Nephron (organoid): Measurements from ENCODE around the gene MAML2.

ENCODE experiments used
- H3K27ac Mint-ChIP-seq, 3 experiments: 2 replicates each; pipeline ENCODE4 v1.8.0; 2020; ENCODE audit warnings: mixed read lengths in 3 of 3, mild to moderate bottlenecking in 2 of 3, moderate library complexity in 1 of 3
- H3K27me3 Mint-ChIP-seq: 2 replicates; pipeline ENCODE4 v1.8.0; 2021; ENCODE audit warnings: low read depth, mild to moderate bottlenecking, moderate library complexity, mixed read lengths
- H3K36me3 Mint-ChIP-seq: 2 replicates; pipeline ENCODE4 v1.8.0; 2020; ENCODE audit warnings: low read depth, mixed read lengths
- H3K4me1 Mint-ChIP-seq: 2 replicates; pipeline ENCODE4 v1.8.0; 2020; ENCODE audit warnings: mixed read lengths
- H3K4me3 Mint-ChIP-seq, 3 experiments: 2 replicates each; pipeline ENCODE4 v1.8.0; 2020; ENCODE audit warnings: mild to moderate bottlenecking in 3 of 3, mixed read lengths in 3 of 3, moderate library complexity in 2 of 3
- H3K9me3 Mint-ChIP-seq: 2 replicates; pipeline ENCODE4 v1.8.0; 2020; ENCODE audit warnings: mixed read lengths
- TF ChIP-seq, protein P1 (sequence below), 3 experiments: fragments of 200-600 bp; sonication (generic); IDR thresholded peaks; one replicate each; pipeline ENCODE4 v1.5.0; 2021; ENCODE audit warnings: antibody characterized with exemption in 3 of 3; ENCODE audit not compliant: unreplicated experiment in 3 of 3

MAML2 gene

DNA sequence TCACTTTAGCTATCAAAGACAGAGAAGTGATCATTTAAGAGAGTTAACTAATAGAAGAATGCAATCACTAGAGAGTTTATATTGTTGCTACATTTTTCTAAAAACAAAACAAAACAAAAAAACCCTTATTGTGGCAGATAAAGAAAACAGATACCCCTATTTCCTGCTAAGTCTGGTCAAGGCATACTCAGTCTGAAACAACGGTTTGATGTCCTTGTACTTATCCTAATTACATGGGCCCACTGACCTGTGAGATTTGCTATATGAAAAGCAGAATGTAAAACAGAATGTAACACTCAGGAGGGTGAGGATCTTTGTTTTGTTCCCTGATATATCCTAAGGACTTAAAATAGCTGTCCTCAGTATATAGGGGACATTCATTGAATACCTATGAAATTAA lies 24.6 kb downstream of the MAML2 start:
- H3K27me3 Mint-ChIP-seq, result no peaks in the 10 kb centered on the region
- TF ChIP-seq, protein P1, sequence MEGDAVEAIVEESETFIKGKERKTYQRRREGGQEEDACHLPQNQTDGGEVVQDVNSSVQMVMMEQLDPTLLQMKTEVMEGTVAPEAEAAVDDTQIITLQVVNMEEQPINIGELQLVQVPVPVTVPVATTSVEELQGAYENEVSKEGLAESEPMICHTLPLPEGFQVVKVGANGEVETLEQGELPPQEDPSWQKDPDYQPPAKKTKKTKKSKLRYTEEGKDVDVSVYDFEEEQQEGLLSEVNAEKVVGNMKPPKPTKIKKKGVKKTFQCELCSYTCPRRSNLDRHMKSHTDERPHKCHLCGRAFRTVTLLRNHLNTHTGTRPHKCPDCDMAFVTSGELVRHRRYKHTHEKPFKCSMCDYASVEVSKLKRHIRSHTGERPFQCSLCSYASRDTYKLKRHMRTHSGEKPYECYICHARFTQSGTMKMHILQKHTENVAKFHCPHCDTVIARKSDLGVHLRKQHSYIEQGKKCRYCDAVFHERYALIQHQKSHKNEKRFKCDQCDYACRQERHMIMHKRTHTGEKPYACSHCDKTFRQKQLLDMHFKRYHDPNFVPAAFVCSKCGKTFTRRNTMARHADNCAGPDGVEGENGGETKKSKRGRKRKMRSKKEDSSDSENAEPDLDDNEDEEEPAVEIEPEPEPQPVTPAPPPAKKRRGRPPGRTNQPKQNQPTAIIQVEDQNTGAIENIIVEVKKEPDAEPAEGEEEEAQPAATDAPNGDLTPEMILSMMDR (IDR thresholded peaks at IDR 0.05; ENCODE audit: unreplicated experiment in 3 of 3), result no peak
- peak overlapping the region in 2 of 3 experiments; percentile 29 to 51 for H3K27ac Mint-ChIP-seq
- no peaks in the 10 kb centered on the region for H3K9me3 Mint-ChIP-seq
- H3K36me3 Mint-ChIP-seq, result peaks cover 17% of the 10 kb centered on the region
- no peak overlapping the region for H3K4me3 Mint-ChIP-seq
- H3K4me1 Mint-ChIP-seq, result peaks cover 79% of the 10 kb centered on the region

DNA sequence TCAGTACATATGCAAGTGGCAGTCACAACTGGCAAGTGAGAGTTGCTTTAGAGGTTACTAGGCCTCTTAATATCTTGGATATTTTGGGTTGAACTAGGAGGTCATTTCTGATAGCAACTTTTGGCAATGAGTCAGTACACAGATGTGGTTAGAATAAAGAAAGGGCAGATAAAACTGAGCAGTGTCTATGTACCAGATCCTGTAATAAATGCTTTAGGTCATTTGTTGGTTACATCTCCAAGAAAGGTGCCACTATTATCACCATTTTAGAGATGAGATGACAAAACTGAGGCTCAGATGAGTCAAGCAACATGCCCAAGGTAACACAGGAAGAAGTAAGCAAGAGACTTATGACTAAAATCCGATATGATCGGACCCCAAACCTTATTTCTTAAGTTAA lies 25.0 kb downstream of the MAML2 start:
- Mint-ChIP-seq H3K27ac (peak overlapping the region in 2 of 3 experiments; percentile 51 to 55), H3K4me1 (peaks cover 80% of the 10 kb centered on the region), H3K4me3 (no peak overlapping the region), H3K36me3 (peaks cover 14% of the 10 kb centered on the region), H3K9me3 (no peaks in the 10 kb centered on the region), H3K27me3 (no peaks in the 10 kb centered on the region)
- TF ChIP-seq, protein P1 (IDR thresholded peaks at IDR 0.05; ENCODE audit: unreplicated experiment in 3 of 3), result no peak

DNA sequence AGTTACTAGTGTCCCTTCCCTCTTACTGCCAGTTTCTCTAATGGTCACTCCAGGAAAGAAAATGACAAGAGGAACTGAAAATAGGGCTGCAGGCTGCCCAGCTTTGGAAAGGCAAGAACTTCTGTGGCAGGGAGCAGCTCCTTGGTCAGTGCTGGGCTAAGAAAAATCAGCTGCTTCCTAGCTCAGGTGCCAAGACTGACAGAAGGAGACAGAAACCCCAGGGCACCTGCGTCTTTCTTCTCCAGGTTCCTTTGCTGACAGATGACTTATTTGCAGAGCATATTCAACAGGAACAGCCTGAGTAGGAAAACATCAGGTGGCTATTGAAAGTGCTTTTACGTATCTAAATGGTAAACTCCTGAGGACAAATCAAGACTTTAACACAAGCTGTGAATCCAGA lies 25.4 kb downstream of the MAML2 start:
- H3K27ac Mint-ChIP-seq, result peak overlapping the region; percentile 32 to 55 (median 51)
- peaks cover 83% of the 10 kb centered on the region for H3K4me1 Mint-ChIP-seq
- peaks cover 14% of the 10 kb centered on the region for H3K36me3 Mint-ChIP-seq
- no peaks in the 10 kb centered on the region for H3K27me3 Mint-ChIP-seq
- H3K4me3 Mint-ChIP-seq, result no peak overlapping the region
- TF ChIP-seq, protein P1 (IDR thresholded peaks at IDR 0.05; ENCODE audit: unreplicated experiment in 3 of 3), result no peak
- H3K9me3 Mint-ChIP-seq, result no peaks in the 10 kb centered on the region

DNA sequence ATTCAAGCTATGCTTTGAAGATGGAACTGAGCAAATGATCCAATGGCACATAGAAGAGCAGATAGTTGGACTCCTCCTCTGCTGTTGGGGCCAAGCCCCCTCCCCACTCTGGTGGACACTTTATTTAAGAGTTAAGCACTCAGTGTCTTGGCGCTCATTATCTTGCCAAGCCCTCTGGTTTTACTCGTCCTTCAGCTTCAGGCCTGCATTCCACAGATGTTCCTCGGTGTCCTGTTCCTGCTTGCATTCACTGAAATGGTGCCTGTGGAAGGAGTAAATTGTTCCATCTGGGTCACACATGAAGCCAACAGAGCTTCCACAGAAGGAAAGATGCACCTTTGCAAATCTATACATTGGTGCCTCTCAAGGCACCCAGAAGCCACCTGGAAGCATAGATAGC lies 26.1 kb downstream of the MAML2 start:
- no peaks in the 10 kb centered on the region for H3K27me3 Mint-ChIP-seq
- peaks cover 9% of the 10 kb centered on the region for H3K36me3 Mint-ChIP-seq
- no peaks in the 10 kb centered on the region for H3K9me3 Mint-ChIP-seq
- H3K27ac Mint-ChIP-seq, result peak overlapping the region in 2 of 3 experiments; percentile 51 to 55
- peaks cover 83% of the 10 kb centered on the region for H3K4me1 Mint-ChIP-seq
- no peak overlapping the region for H3K4me3 Mint-ChIP-seq
- TF ChIP-seq, protein P1 (IDR thresholded peaks at IDR 0.05; ENCODE audit: unreplicated experiment in 3 of 3), result no peak

DNA sequence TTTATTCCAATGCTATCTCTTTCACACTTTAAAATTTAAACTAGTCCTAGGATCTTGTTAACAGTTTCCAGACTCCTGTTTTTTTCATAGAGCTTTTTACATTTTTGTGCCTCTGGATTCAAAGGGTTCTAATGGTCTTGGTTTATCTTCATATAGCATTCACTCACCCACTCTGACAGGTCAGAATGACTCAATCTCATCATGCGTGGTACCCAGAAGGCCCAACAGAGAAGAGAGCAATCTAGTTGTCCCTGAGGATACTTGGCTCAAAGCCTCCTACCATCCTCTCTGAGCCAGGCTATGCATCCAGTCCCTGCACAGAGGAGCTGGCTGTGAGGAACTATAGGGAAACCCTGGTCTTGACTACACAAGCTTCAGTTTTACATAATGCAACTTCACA lies 27.5 kb downstream of the MAML2 start:
- peaks cover 9% of the 10 kb centered on the region for H3K36me3 Mint-ChIP-seq
- no peaks in the 10 kb centered on the region for H3K9me3 Mint-ChIP-seq
- TF ChIP-seq, protein P1 (IDR thresholded peaks at IDR 0.05; ENCODE audit: unreplicated experiment in 3 of 3), result no peak
- H3K27me3 Mint-ChIP-seq, result no peaks in the 10 kb centered on the region
- H3K4me1 Mint-ChIP-seq, result peaks cover 83% of the 10 kb centered on the region
- peak overlapping the region in 1 of 3 experiments; percentile 70 for H3K27ac Mint-ChIP-seq
- H3K4me3 Mint-ChIP-seq, result no peak overlapping the region

DNA sequence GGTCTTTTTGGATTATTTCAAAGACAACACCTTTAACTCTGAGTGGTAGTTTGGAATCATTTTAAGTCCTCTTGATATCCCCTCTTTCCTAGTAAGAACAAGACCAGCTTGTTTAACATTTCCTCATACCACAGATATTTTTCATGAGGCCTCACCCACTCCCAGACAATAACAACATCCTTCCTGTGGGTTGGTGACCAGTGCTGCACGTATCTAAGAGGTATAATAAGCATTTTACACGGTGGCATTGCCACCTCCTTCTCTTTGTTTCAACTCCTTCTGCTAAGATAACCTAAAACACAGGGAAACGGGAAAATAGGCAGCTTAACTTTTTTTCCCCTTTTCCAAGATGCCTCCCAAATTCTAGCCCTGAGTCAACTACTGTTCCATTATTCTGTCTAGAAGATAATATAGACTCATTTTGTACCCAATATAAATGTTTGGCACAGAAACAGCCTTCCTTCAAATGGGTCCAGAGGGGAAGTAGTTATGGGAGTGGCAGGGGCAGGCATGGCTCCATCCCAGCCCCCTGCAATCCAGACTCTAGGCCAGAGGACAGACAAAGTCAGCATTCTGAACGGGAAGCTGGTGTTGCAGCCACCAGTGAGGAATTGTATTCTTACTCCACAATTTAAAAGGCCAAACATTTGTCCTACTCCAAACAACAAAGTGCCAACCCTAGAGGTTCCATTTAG lies 28.5 kb downstream of the MAML2 start:
- H3K9me3 Mint-ChIP-seq, result no peaks in the 10 kb centered on the region
- H3K4me1 Mint-ChIP-seq, result peaks cover 76% of the 10 kb centered on the region
- TF ChIP-seq, protein P1 (IDR thresholded peaks at IDR 0.05; ENCODE audit: unreplicated experiment in 3 of 3), result no peak
- H3K36me3 Mint-ChIP-seq, result peaks cover 9% of the 10 kb centered on the region
- no peaks in the 10 kb centered on the region for H3K27me3 Mint-ChIP-seq
- no peak overlapping the region for H3K4me3 Mint-ChIP-seq
- peak overlapping the region; percentile 79 to 89 (median 79) for H3K27ac Mint-ChIP-seq
